Gastrocnemius medialis (tissue), 4 donors: ENCODE measurements around the gene TAS2R16. TPM values are rescaled to one million over a fixed set of nuclear protein-coding genes. Genes with fewer than 3 reads are reported as not detected.

Source experiments
- ATAC-seq, 2 donors: fragments of 150-250 bp; one replicate each; pipeline ENCODE4 v1.9.1; 2016
- DNase-seq, 2 donors: peaks; one replicate each; pipeline ENCODE4 v3.0.0-alpha.2; 2019
- H3K27ac ChIP-seq, 4 donors: fragments of 200-600 bp; sonication (generic); 1 replicate in 1 of 4; 2 replicates in 3 of 4; pipeline ENCODE4 v1.5.1; 2016 to 2018; ENCODE audit warnings: mild to moderate bottlenecking in 2 of 4, moderate library complexity in 1 of 4
- H3K27me3 ChIP-seq, 3 donors: fragments of 200-600 bp; sonication (generic) in 2 of 3; 1 replicate in 1 of 3; 2 replicates in 2 of 3; pipeline versions ENCODE4 v1.5.1 to v1.6.0; 2016 to 2019; ENCODE audit warnings: mild to moderate bottlenecking in 1 of 3, moderate library complexity in 1 of 3
- H3K36me3 ChIP-seq, 2 donors: fragments of 200-600 bp; sonication (generic) in 1 of 2; one replicate each; pipeline ENCODE4 v1.5.1; 2017 to 2018
- H3K4me1 ChIP-seq, 2 donors: fragments of 200-600 bp; sonication (generic) in 1 of 2; one replicate each; pipeline ENCODE4 v1.5.1; 2016 to 2017; ENCODE audit warnings: mild to moderate bottlenecking in 2 of 2
- H3K4me3 ChIP-seq, 4 donors: fragments of 200-600 bp; sonication (generic) in 3 of 4; 1 replicate in 1 of 4; 2 replicates in 3 of 4; pipeline ENCODE4 v1.5.1; 2016 to 2019; ENCODE audit warnings: mild to moderate bottlenecking in 2 of 4
- H3K9me3 ChIP-seq, 3 donors: fragments of 200-600 bp; sonication (generic) in 2 of 3; 1 replicate in 1 of 3; 2 replicates in 2 of 3; pipeline ENCODE4 v1.5.1; 2016 to 2019
- POLR2A ChIP-seq, 2 donors: fragments of 450-650 bp; IDR thresholded peaks; one replicate each; pipeline ENCODE4 v1.6.1; 2017; ENCODE audit warnings: antibody characterized with exemption in 2 of 2, mild to moderate bottlenecking in 2 of 2, moderate library complexity in 2 of 2
- in situ Hi-C, 4 donors: fragments of 200-750 bp; cut with MboI; loops; one replicate each; pipeline versions ENCODE4 v1.15.0 to v1.8.0; 2017; ENCODE audit warnings: low sequenced_read_pairs in 4 of 4
- intact Hi-C: fragments of 100-400 bp; cut with DNase I; formaldehyde crosslinking; loops from one replicate; pipeline ENCODE4 v1.15.1; 2023; ENCODE audit warnings: low total_unique reads
- total RNA-seq, 4 donors: library from RNA; depleted of rRNA; stranded (reverse); fragments of >200 nt; gene quantifications; one replicate each; pipeline versions ENCODE4 v1.1.0 to v1.2.3, GENCODE V29; 2016
- TF ChIP-seq, protein P1 (sequence below), 5 experiments: fragments of 450-650 bp in 3 of 5; fragments of 200-600 bp in 2 of 5; sonication (generic) in 2 of 5; IDR thresholded peaks in 4 of 5; conservative IDR thresholded peaks in 1 of 5; 1 replicate in 4 of 5; 2 replicates in 1 of 5; pipeline ENCODE4 v1.5.1; 2016 to 2019; ENCODE audit warnings: antibody characterized with exemption in 5 of 5, mild to moderate bottlenecking in 3 of 5, moderate library complexity in 3 of 5

The TAS2R16 gene, protein sequence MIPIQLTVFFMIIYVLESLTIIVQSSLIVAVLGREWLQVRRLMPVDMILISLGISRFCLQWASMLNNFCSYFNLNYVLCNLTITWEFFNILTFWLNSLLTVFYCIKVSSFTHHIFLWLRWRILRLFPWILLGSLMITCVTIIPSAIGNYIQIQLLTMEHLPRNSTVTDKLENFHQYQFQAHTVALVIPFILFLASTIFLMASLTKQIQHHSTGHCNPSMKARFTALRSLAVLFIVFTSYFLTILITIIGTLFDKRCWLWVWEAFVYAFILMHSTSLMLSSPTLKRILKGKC
- total RNA-seq, result not detected

DNA sequence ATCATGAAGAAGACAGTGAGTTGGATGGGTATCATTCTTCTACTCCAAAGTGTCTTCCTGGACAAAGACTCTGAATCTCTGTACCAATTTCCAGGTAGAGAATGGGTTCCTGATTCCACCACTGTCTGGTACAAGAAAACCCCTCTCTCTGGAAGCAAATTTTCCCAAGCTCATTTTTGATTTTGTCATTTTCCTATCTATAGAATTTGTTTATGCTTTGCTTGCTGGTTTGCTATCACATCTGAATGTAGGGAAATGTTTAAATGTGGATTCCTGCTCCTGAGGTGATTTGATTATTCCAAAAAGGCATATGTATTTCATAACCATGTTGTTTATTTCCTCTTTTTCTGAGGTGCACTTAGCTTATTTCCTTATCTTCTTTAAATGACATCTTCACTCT, at the start of gene TAS2R16:
TAS2R16 (minus strand) TSS at position 101 of the 400 bp plus-strand sequence; CDS start at position 35, 66 bp downstream.
- H3K36me3 ChIP-seq, result no peaks in the 10 kb centered on the region
- no peaks in the 10 kb centered on the region for H3K27me3 ChIP-seq
- no peaks in the 10 kb centered on the region for H3K9me3 ChIP-seq
- DNase-seq (no peak), ATAC-seq (no peak)
- intact Hi-C loops, result no loop called here
- no peak within 1 kb of the TSS for H3K27ac ChIP-seq
- TF ChIP-seq, protein P1, sequence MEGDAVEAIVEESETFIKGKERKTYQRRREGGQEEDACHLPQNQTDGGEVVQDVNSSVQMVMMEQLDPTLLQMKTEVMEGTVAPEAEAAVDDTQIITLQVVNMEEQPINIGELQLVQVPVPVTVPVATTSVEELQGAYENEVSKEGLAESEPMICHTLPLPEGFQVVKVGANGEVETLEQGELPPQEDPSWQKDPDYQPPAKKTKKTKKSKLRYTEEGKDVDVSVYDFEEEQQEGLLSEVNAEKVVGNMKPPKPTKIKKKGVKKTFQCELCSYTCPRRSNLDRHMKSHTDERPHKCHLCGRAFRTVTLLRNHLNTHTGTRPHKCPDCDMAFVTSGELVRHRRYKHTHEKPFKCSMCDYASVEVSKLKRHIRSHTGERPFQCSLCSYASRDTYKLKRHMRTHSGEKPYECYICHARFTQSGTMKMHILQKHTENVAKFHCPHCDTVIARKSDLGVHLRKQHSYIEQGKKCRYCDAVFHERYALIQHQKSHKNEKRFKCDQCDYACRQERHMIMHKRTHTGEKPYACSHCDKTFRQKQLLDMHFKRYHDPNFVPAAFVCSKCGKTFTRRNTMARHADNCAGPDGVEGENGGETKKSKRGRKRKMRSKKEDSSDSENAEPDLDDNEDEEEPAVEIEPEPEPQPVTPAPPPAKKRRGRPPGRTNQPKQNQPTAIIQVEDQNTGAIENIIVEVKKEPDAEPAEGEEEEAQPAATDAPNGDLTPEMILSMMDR (IDR thresholded peaks at IDR 0.05 in 4 of 5, conservative IDR thresholded peaks at IDR 0.05 in 1 of 5), result no peak
- TF ChIP-seq POLR2A (IDR thresholded peaks at IDR 0.05), result no peak
- H3K4me1 ChIP-seq, result no peaks in the 10 kb centered on the region
- in situ Hi-C loops, result no loop called here
- H3K4me3 ChIP-seq, result no peak within 1 kb of the TSS

DNA sequence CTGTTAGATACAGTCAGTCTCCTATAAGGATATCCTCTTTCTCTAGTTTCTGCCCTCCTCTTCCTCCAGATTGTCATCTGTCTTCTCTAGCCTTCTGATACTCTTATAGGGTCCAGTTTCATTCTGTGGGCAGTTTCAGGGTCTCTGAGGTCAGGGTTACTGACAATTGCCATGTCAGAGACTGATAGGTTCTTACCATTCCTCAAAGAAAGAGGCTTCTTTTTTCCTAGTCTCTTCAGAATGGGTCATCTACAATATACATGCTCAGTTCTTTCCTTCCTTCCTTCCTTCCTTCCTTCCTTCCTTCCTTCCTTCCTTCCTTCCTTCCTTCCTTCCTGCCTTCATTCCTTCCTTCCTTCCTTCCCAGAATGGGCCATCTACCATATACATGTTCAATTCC, 48.1 kb upstream of the TAS2R16 start:
- in situ Hi-C loops, result no loop called here
- intact Hi-C loops, result no loop called here
- Histone ChIP-seq H3K4me1 (no peaks in the 10 kb centered on the region), H3K36me3 (no peaks in the 10 kb centered on the region), H3K27ac (no peak overlapping the region), H3K27me3 (no peaks in the 10 kb centered on the region), H3K4me3 (no peak overlapping the region), H3K9me3 (peaks cover 0 to 5% (median 0%) of the 10 kb centered on the region in 3 donors)
- TF ChIP-seq, protein P1 (IDR thresholded peaks at IDR 0.05 in 4 of 5, conservative IDR thresholded peaks at IDR 0.05 in 1 of 5), result no peak
- TF ChIP-seq POLR2A (IDR thresholded peaks at IDR 0.05), result no peak
- ATAC-seq, result no peak
- DNase-seq, result no peak

DNA sequence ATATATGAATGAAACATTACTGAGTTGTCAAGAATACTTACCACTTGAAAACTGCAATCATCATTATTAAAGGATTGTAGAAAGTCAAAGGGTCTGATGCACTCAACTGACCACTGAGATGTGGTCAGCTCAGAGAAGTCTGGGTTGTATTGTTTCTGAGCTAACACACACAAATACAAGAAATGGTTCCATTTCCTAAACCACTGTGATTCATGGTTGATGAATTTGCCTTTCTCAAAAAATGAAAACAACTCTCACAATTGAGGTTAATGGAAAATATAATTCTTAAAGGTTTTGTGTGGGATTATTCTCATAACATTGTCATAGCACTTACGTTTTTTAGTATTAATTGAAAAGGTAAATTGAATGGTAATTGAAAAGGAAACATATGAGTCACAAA, 45.6 kb upstream of the TAS2R16 start:
- no peaks in the 10 kb centered on the region for H3K4me1 ChIP-seq
- DNase-seq, result no peak
- no peaks in the 10 kb centered on the region for H3K9me3 ChIP-seq
- H3K36me3 ChIP-seq, result no peaks in the 10 kb centered on the region
- no peak overlapping the region for H3K4me3 ChIP-seq
- TF ChIP-seq, protein P1 (IDR thresholded peaks at IDR 0.05 in 4 of 5, conservative IDR thresholded peaks at IDR 0.05 in 1 of 5), result no peak
- no peak for TF ChIP-seq POLR2A (IDR thresholded peaks at IDR 0.05)
- intact Hi-C loops, result no loop called here
- no peak overlapping the region for H3K27ac ChIP-seq
- H3K27me3 ChIP-seq, result no peaks in the 10 kb centered on the region
- in situ Hi-C loops, result no loop called here
- no peak for ATAC-seq

DNA sequence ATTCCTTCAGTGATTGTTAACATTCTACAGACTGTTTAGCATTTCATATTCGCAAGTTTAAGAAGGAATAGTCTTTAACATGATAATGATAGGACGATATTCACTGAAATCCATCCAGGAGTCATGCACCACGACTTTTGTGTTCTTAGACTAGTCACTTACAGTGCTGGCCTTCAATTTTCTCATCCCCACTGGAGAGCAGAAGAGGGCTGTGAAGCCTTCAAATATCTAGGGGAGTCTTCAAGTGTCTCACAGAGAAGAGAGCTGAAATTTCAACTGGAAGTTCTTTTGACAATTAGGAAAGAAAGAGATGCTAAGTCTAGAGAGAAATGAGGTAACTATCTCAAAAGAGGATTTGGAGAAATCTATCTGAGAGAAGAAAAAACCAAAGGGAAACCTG, 43.8 kb upstream of the TAS2R16 start:
- Histone ChIP-seq H3K27me3 (no peaks in the 10 kb centered on the region), H3K36me3 (no peaks in the 10 kb centered on the region), H3K27ac (no peak overlapping the region), H3K9me3 (no peaks in the 10 kb centered on the region), H3K4me1 (no peaks in the 10 kb centered on the region), H3K4me3 (no peak overlapping the region)
- TF ChIP-seq, protein P1 (IDR thresholded peaks at IDR 0.05 in 4 of 5, conservative IDR thresholded peaks at IDR 0.05 in 1 of 5), result no peak
- TF ChIP-seq POLR2A (IDR thresholded peaks at IDR 0.05), result no peak
- intact Hi-C loops (no loop called here), in situ Hi-C loops (no loop called here)
- DNase-seq (no peak), ATAC-seq (no peak)

DNA sequence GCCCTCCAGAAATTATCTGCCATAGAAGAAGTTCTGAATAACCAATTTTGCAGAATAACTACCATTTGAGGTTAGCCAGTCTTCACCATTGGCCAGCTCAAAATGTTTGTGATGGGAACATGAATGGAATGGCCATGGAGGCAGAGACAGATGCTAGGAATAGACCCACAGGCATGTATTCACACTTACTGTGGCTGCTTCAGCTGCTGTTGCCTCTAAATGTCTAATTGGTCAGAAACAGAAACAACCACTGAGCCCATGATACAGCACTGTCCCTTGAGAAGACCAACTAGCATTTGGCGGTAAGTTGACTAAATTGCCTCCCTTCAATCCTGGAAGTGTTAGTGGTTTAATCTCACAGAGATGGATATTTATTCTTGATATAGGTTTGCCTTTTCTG, 38.6 kb upstream of the TAS2R16 start:
- DNase-seq (no peak), ATAC-seq (no peak)
- Histone ChIP-seq H3K36me3 (no peaks in the 10 kb centered on the region), H3K4me3 (no peak overlapping the region), H3K9me3 (no peaks in the 10 kb centered on the region), H3K27me3 (no peaks in the 10 kb centered on the region), H3K4me1 (no peaks in the 10 kb centered on the region), H3K27ac (no peak overlapping the region)
- TF ChIP-seq POLR2A (IDR thresholded peaks at IDR 0.05), result no peak
- TF ChIP-seq, protein P1 (IDR thresholded peaks at IDR 0.05 in 4 of 5, conservative IDR thresholded peaks at IDR 0.05 in 1 of 5), result no peak
- intact Hi-C loops, result no loop called here
- in situ Hi-C loops, result no loop called here
